ENCODE measurements around the gene TST.
"Not testable (repeated sequence)": the region's sequence is repeated elsewhere in the genome, so short reads cannot be mapped to it uniquely, and the experiment has no call there.

The TST gene

DNA sequence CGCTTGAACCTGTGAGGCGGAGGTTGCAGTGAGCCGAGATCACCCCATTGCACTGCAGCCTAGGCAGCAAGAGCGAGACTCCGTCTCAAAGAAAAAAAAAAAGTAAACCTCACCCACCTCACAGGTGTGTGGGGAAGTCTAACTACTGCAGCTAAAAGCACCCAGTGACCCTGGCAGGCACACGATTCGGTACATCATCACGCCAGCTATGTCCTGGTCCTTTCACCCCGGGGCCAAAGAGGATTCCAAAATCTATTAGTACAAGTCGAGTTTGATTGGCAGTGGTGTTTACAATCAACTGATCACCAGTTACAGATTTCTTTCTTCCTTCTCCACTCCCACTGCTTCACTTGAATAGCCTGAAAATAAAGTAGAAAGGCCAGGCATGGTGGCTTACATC is 6.3 kb downstream of the TST start:
- DNase-seq: no peak

DNA sequence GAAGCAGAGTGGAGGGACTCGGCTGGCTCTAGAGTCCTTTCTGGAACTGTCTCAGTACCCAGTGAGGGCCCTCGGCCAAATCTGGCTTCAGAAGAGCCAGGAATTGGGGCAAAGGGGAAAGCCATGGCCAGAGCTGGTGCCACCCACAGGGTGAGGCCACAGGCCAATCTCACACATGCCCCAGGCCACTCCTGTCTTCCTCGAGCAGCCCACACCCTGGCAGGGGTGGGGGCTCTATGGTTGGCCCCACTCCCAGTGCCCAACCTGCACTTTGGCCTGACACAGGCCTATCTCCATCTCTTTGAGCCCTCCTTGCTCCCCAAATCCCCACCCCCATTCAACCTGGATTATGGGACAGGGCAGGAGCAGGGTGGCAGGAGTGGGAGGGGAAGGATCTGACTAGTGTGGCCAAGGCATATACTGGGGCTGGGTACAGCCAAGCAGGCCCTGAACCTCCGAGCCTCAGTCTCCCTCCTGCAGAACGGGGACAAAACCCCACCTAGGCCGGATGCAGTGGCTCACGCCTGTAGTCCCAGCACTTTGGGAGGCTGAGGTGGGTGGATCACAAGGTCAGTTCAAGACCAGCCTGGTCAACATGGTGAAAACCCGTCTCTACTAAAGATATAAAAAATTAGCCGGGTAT is 6.9 kb downstream of the TST start:
- no peak for DNase-seq

DNA sequence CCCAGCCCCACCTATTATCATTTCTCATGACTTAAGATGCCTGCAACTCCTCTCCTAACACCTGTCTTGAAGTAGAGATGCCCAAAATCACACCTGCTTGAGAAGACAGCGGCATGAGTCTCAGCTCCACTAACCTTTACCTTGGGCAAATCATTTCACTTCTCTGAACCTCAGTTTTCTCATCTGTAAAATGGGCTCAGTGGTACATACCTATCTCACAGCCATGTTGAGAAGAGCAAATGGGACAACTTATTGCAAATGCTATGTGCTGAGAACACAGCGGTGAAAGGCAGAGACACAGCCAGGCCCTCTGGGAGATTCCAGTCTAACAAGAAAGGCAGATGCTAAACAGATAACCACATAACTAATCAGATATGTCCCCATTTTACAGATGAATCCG is 7.8 kb downstream of the TST start:
- no peak for DNase-seq

DNA sequence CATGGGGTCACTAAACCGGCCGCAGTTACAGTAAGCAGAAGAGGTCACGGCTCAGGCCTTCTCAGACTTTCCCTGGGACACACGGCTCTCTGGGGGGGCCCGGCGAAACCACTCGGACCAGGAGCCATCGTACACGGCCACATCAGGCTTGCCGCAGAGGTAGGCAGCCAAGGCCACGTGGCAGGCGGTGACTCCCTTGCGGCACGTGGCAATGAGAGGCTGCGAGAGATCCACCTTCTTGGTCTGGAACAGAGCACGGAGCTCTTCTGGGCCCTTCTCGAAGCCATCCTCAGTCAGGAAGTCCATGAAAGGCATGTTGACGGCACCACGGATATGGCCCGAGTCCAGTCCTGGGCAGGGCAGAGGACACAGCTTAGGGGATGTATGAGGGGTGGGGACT is 8.3 kb downstream of the TST start:
- no peak for DNase-seq

DNA sequence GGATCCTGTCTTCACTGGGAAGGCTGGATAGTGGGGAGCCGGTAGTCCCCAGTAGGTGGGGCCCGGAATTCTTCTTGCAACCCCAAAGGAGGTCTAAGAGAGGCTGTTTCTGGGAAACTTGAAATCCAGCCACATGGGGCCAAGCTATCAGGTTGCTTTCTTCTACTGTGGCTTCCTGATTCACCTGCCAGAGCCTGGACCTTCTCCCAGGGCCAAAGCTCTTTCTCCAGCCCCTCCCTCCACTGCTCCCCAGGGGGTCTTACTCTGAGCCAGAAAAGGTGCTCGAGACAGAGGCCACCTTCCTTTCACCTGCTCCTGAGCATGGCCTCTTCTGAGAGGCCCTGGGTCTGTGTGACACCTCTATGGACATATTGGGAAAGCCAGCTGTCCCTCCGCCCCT is 9.1 kb downstream of the TST start:
- no peak for DNase-seq

DNA sequence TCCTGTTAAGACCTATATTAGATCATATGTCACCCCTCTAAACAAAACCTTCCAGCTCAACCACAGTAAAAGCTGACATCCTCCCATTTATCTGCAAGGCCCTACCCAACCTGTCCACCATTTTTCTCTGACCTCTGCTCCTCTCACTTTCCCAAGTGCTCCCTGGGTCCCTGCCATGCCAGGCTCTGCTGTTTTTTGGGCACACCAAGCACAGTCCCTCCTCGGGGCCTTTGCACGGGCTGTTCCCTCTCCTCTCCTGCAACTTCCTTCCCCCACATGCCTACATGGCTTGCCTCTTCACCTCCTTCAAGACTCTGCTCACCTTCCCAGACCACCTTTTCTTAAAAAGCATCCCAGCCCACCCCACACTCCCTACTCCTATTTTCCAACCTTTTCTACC is 9.8 kb downstream of the TST start:
- no peak for DNase-seq

DNA sequence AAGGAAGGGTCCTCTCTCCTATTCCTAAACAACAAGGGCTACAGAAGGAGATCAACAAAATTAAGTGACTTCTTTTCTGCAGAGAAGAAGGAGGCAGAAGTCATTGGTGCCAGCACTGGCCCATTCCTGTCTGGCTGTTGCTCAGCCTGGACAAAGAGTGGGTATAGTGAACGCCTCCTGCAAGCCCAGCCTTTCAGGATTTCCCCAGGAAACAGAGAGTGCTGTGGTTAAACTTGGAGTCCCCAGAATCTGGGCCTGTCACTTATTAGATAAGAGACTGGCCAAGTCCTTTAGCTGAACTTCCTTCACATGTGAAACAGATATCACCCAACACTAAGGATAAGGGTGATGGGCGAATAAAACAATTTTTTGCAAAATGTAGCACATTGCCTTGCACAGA is 10.9 kb downstream of the TST start:
- no peak for DNase-seq

DNA sequence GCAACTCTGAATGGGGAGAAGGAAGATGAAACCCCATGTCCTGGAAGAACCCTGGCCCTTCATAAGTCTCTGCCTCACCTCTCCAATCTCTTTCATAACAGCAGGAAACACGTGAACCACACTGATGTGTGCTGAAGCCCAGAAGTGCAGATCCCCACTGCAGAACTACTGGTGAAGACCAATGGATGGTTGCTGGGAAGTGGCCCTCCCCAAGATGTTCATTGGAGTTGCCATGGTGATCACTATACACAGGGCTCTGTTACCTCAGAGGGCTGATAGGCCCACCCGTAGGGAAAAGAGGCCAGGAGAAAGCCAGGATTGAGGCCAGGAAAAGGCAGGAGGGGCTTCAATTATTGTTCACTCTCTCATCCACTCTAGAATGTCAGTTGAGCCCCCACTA is 11.6 kb downstream of the TST start:
- no peak for DNase-seq

DNA sequence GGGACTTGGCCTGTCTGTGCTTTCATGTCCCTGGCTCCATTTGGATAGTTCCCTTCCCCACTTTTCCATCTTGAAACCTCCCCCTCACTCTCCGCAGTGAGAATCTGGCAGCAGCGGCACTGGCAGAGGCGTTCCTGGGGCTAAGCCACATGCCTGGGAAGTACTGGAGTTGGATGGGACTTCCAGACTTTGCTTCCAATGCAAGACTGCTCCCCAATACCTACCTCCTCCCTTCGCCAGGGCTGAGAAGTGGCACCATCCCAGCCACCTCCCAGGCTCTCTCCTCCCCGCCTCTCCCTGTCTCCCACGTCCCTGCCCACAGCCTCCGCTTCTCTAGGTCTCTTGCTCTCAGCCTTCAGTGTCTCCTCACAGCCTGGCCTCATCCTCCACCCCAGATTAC is 16.6 kb downstream of the TST start:
- DNase-seq: no peak

DNA sequence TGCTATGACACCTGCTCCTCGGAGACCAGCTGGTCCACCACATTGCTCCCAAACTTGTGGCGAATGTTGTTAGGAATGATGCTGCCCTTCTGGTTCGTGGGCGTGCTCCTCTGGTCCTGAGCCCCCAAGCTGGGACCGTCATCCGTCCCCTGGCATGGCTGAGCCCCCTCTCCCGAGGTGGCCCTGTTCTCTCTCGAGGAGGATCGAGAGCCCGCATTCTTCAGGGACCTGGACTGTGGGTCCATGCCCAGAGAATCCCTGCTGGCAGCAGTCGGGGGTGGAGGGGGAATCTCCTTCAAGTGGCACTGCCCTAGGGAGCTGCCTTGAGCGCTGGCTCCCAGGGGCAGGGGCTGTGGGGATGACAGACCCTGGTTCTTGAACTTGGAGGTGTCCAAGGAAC is 17.4 kb downstream of the TST start:
- no peak for DNase-seq

DNA sequence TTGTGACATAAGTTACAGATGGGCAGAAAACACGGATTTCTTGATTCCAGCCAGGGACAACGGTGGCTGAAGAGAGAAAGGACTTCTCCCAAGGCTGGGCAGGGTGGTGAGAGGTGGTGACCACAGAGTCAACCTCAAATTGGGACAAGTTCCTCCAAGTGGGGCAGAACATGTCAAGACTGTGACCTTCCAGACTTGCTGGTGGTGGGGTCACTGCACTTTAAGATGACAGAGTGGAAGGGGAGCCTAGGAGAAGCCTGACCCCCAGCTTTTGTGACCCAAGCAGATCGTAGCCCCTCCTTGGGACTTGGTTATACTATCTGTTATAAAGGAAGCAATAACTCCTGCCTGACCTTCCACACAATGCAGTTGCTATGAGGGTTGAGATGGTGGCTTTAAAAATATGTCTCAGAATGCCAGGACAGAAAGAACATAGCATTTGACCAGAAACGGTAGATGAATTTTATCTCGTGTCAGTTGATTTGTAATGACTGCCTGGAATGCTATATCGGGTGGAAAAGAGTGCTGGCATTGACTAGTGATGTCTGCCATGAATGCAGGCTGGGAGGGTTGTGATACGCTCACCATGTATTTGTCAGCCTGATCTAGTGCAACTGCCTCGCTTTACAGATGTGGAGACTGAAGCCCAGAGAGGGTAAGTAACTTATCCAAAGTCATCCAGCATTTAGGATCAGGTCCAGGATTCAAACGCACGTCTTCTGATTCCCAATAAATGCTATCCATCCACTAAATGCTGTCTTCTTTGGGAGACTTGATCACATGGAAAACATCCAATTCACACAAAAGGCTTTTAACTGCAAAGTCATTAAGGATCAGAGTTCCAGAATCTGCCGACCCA is 18.3 kb downstream of the TST start:
- DNase-seq: no peak

DNA sequence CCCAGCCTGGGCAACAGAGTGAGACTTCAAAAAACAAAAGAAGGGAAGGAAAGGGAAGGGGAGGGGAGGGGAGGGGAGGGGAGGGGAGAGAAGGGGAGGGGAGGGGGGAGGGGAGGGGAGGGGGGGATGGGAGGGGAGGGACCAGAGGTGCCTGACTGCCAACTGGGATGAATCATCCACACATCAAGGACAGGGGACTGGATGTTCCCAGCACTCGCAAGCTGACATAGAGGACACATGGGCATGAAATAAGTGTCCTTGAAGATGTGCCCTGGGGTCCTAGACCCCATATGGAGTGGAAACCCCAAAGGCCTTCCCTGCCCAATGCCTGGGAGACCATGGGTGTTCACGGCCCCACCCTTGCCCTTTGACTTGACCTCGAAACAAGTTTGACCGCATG is 19.8 kb downstream of the TST start:
- no peak for DNase-seq

DNA sequence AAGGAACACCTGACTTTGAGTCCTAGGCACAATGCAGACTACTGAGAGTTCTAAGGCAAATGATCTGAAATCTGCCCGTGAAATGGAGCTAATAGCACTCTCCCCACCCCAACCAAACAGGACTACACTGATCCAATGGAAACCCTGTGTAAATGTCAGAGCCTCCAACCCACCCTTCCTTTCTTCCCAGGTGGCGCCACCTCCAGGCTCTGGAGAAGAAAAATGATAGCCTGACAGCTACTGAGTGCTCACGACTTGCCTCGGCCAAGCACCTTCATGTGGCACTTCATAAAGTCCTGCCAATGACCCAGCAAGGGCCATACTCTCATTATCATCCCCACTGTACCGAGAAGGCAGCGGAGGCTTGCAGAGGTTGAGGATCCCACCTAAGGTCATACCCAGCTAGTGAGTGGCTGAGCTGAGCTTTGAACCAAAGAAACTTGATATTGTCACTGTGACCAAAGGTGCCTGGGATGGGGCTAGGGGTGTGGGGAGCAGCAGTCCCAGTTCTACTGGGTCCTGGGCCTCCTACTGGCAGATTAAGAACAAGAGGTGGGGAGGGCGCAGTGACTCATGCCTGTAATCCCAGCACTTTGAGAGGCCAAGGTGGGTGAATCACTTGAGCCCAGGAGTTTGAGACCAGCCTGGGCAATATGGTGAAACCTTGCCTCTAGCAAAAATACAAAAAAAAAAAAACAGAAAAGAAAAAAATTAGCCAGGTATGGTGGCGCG is 20.5 kb downstream of the TST start:
- DNase-seq: no peak

DNA sequence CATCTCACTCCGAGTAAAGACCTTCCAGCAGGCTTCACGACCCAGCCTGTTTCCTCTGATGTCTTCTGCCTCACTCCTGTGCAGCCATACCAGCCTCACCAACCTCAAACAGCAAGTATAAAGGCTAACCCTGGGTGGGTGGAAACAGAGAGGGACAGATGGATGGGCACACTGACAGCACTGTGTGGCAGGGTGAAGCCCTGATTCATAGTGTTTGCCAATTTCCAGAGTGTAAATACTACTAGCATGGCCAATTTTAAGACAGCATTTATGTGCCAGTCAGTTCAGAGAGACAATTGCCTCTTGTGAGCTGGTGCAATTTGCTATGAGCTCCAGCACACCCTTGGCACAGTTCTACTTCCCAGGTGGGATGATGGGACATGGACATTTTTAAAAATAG is 21.5 kb downstream of the TST start:
- no peak for DNase-seq

DNA sequence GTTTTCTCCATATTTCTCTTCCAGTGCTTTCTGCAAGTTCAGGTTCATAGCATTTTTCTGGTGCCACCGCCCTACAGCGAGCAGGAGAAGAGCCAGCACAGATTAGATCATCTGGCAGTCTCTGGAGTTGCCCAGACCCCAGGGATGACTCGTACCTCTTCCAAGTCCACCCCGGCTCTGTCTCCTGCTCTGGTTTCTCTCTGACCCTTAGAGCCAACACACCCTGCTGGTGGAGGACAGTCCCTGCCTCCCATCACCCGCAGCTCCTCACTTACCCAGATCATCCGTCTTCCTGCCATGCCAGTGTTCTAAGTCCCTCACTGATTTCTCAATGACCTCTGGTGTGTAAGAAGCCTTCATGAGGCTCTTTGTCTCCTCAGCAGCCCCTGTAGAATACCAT is 28.0 kb downstream of the TST start:
- DNase-seq: no peak

DNA sequence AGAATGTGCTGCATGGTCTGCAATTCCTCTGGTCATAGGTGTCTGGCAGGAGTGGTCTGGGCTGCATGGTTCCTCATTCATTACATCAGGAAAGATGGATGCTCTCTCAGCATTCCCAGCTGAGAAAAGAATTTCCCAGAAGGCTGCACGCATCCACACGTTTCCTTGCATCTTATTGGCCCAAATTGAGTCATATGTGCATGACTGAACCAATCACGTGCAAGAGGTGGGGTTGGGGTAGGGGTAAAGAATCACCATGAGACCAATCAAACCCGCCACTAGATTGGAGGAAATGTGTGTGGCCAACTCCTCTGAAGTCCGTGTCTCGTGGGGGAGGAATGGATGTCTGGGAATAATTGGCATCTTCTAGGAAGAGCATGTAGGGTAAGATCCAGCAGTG is 28.8 kb downstream of the TST start:
- no peak for DNase-seq

DNA sequence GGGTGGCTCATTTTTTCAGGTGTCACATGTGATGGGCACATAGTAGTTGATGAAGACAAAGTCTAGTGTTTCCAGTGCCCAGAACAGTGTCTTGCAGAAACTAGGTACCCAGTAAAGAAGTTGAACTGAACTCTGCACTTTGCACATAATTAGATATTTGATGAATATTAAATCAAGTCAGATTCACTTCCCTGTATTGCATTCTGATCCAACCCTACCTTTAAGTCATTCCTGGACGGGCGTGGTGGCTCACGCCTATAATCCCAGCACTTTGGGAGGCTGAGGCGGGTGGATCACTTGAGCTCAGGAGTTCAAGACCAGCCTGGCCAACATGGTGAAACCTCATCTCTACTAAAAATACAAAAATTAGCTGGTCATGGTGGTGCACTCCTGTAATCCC is 30.2 kb downstream of the TST start:
- not testable (repeated sequence) for DNase-seq

DNA sequence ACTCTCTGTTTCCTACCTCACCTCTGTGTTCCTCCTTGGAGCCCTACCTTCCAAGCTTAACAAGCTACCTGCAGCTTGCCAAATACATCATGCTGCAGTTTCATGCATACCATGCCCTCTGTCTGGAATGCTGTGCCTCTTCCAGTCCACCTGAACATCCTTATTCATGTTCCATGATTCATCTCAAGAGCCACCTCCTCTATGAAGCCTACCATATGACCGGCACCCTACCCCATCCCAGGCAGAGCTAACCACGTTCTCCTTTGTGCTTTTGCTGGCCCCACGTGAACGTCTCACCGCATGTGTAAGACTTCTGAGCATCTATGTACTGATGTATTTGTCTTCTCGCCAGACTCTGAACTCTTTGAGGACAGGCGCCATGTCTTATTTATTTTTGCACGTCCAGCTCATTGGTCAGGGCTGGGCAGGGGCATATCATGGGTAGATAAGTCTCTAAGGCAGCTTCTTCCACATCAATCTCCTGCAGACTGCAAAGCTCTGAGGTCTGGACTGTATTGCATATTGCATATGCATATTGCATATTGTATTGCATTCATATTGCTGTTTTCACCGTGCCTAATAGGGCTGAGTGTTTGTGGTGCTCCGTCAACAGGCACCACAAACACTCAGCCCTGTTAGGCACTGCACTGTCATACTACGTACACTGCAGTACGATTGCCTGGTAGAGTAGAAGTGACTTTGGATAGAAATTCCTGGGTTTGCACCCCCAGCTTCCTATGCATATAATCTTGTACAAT is 31.0 kb downstream of the TST start:
- no peak for DNase-seq

DNA sequence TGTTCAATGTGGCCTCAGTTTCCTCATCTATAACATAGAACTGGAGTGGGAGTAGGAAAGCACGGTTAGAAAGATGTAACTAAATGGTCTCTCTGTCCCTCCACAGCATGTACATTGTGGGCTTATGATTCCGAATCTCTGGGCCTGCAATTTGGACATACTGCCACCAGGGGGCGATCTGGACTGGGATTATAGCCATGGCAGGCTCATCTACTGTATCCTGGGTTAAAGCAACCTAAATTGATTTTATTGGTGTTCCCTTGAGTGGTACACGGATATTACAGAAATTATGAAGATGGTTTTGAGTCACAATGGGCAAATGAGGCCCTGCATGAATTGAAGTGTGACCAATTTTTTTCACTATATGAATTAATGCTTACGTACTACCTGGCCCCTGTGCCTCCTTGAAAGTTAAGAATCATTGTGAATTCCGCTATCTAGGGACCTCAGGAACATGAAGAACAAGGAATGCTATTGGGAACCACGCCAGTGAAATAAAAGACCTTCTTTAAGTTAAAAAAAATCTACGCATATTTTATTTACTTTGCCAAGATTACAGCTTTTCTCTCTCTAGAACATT is 32.9 kb downstream of the TST start:
- DNase-seq: no peak

DNA sequence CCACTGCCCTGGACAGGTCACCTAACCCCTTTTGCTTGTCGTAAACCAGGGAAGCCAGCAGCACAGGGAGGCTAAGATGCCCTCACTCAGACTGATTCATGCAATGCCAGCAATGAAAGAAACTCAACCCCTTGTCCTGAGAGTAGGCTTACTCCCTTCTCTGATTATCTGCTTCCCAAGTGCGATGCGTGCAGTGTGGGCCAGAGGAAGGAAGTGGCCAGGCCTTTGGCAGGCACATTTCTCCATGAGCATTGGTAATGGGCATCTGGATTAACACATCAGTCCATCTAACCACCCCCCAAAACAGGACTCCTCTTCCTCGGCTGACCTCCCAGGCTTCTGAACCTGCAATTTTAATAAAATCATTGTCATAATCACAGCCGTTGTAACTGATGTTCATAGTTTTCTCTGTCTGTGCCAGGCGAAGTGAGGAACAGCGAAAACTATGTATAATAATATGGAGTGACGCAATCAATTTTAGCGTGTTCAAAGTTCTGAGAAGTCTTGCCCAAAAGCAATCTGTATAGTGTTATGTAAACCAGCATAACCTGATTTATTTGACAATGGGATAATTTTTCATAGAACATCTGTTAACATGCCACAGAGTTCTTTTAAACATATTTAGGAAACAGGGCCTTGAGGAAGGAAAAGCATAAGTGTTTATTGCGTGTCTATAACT is 33.9 kb downstream of the TST start:
- DNase-seq: no peak

DNA sequence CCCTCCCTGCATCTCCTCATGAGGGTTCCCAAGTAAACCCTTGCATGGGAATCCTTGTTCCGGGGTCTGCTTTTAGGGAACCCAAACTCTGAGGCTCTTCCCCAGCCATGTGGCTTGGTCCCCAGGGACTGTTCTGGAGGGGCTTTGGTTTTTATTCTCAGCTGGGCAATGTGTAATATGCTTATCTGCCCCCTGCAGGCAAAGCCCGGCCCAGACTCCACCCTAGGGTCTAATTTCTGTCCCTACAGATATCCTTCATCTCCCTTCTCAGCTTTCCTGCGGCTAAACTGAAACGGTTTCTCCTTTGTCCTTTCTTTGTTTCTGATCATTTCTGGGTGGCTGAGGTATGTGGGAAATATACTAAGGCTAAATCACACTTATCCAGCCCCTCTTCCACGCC is 37.1 kb downstream of the TST start:
- DNase-seq: no peak

DNA sequence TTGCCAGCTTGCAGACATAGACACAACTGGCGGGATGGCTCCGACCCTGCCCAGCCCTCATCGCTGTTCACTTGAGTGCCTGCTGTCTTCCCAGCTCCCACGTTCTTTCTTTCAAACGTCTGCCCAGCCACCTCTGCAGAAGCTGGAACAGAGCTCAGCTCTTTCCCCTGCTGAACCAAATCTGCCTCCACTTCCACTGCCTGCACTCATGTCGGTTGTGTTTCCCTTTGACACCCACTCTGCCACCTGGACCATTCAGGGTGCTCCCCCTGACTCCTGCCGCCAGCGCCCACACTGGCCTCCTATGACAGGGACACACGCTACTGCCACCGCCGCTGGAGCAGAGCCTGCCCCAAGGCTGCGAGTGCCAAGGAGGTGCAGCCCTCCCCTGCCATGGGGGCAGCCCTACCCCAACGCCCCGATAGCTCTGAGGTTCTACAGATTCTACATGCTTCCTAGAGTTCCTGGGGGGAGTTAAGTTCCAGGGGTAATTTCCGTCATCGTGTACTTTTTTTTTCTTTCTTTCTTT is 37.9 kb downstream of the TST start:
- no peak for DNase-seq

Data from activated naive CD4-positive, alpha-beta T cell (primary cell).